H1 (cell line): ENCODE data around the gene FAM90A1. TPM values are rescaled to one million over a fixed set of nuclear protein-coding genes. Genes with fewer than 3 reads are reported as not detected.
"Not testable (repeated sequence)": the region's sequence is repeated elsewhere in the genome, so short reads cannot be mapped to it uniquely, and the experiment has no call there.

ENCODE experiments used
- CTCF ChIA-PET: fragments of 300-600 bp; sonication (Branson Sonifier 250); formaldehyde crosslinking; loops from one replicate; lab custom pipeline; 2021; ENCODE audit not compliant: partially characterized antibody; lab: Charles Lee
- POLR2A ChIA-PET: fragments of 300-600 bp; sonication (Branson Sonifier 250); formaldehyde crosslinking; loops from one replicate; lab custom pipeline; 2021; ENCODE audit warnings: inconsistent platforms; ENCODE audit not compliant: partially characterized antibody; lab: Charles Lee
- DNase-seq, 2 experiments: peaks; one replicate each; pipeline versions ENCODE4 v3.0.0 to v3.0.0-alpha.2; 2010 to 2022; ENCODE audit warnings: low spot score in 2 of 2, low read depth in 1 of 2, mixed read lengths in 1 of 2
- FAIRE-seq: peaks from 2 replicates; lab custom pipeline; 2011; peaks lifted over from hg19 to GRCh38; lab: Jason Lieb, UNC
- H2AFZ ChIP-seq: 2 replicates; pipeline ENCODE4 v1.8.1; 2012; ENCODE audit warnings: low read length, inconsistent platforms
- H2AK5ac ChIP-seq: 2 replicates; pipeline ENCODE4 v1.6.1; 2013; ENCODE audit warnings: low read depth, low read length
- H2BK120ac ChIP-seq: replicated peaks from 2 replicates; pipeline ENCODE3; 2013; ENCODE audit warnings: low read depth, low read length, inconsistent platforms
- H2BK12ac ChIP-seq: 2 replicates; pipeline ENCODE4 v1.6.1; 2013; ENCODE audit warnings: low read depth, low read length
- H2BK15ac ChIP-seq: 2 replicates; pipeline ENCODE4 v1.6.1; 2013; ENCODE audit warnings: low read length
- H2BK20ac ChIP-seq: 2 replicates; pipeline ENCODE4 v1.6.1; 2013; ENCODE audit warnings: low read length
- H2BK5ac ChIP-seq: 2 replicates; pipeline ENCODE4 v1.6.1; 2013; ENCODE audit warnings: low read depth, low read length
- H3K14ac ChIP-seq: 2 replicates; pipeline ENCODE4 v1.6.1; 2013; ENCODE audit warnings: inconsistent platforms; ENCODE audit not compliant: insufficient read length
- H3K18ac ChIP-seq: 2 replicates; pipeline ENCODE4 v1.6.1; 2013; ENCODE audit warnings: low read length; ENCODE audit errors: extremely low read depth
- H3K23ac ChIP-seq: 2 replicates; pipeline ENCODE4 v1.6.1; 2013; ENCODE audit warnings: inconsistent platforms; ENCODE audit not compliant: insufficient read length
- H3K23me2 ChIP-seq: 2 replicates; pipeline ENCODE4 v1.6.1; 2013; ENCODE audit warnings: low read depth, low read length
- H3K27ac ChIP-seq: 2 replicates; pipeline ENCODE4 v1.6.1; 2011; ENCODE audit warnings: low read depth, low read length, inconsistent platforms
- H3K27me3 ChIP-seq, 4 experiments: replicated peaks in 1 of 4; 1 replicate in 1 of 4; 2 replicates in 3 of 4; pipeline versions ENCODE4 v1.6.1 to v1.8.1; 2011 to 2013; ENCODE audit warnings: low read length in 3 of 4, mild to moderate bottlenecking in 3 of 4, inconsistent platforms in 2 of 4, mixed read lengths in 2 of 4, moderate library complexity in 1 of 4; ENCODE audit not compliant: control insufficient read depth in 3 of 4, insufficient read depth in 3 of 4; ENCODE audit errors: extremely low read depth in 1 of 4
- H3K36me3 ChIP-seq, 4 experiments: 2 replicates each; pipeline versions ENCODE4 v1.6.1 to v1.8.1; 2011 to 2013; ENCODE audit warnings: mild to moderate bottlenecking in 4 of 4, low read length in 3 of 4, moderate library complexity in 2 of 4, control low read depth in 1 of 4, inconsistent platforms in 1 of 4; ENCODE audit not compliant: insufficient read depth in 4 of 4, control insufficient read depth in 2 of 4
- H3K4ac ChIP-seq: replicated peaks from 2 replicates; pipeline ENCODE3; 2013; ENCODE audit warnings: low read length, low read depth, mixed read lengths, inconsistent platforms; ENCODE audit not compliant: insufficient read length
- H3K4me1 ChIP-seq, 4 experiments: replicated peaks in 1 of 4; 1 replicate in 1 of 4; 2 replicates in 3 of 4; pipeline versions ENCODE4 v1.6.1 to v1.8.1; 2011 to 2013; ENCODE audit warnings: low read length in 3 of 4, inconsistent platforms in 2 of 4, mixed read lengths in 1 of 4; ENCODE audit not compliant: insufficient read depth in 4 of 4, control insufficient read depth in 3 of 4
- H3K4me2 ChIP-seq, 2 experiments: 2 replicates each; pipeline versions ENCODE4 v1.6.1 to v1.8.1; 2011 to 2013; ENCODE audit warnings: low read depth in 2 of 2, low read length in 2 of 2, control low read depth in 1 of 2, inconsistent platforms in 1 of 2, mild to moderate bottlenecking in 1 of 2; ENCODE audit not compliant: insufficient read depth in 1 of 2
- H3K4me3 ChIP-seq, 4 experiments: fragments of 200-600, 300-600 bp in 1 of 4; sonication (generic), shearing (Covaris generic), sonication (Bioruptor Twin) in 1 of 4; 2 replicates each; pipeline versions ENCODE4 v1.5.1 to v1.8.1; 2011 to 2016; ENCODE audit warnings: low read length in 4 of 4, low read depth in 3 of 4, control low read depth in 2 of 4, inconsistent platforms in 2 of 4, mild to moderate bottlenecking in 2 of 4, mixed read lengths in 1 of 4, moderate library complexity in 1 of 4; ENCODE audit not compliant: insufficient read depth in 2 of 4; ENCODE audit errors: extremely low read depth in 1 of 4
- H3K56ac ChIP-seq: replicated peaks from 2 replicates; pipeline ENCODE3; 2013; ENCODE audit warnings: low read depth, mild to moderate bottlenecking, mixed read lengths, low read length, inconsistent platforms; ENCODE audit not compliant: insufficient read length
- H3K79me1 ChIP-seq: 2 replicates; pipeline ENCODE4 v1.6.1; 2013; ENCODE audit warnings: low read depth, low read length, control low read depth
- H3K79me2 ChIP-seq, 2 experiments: 2 replicates each; pipeline versions ENCODE4 v1.6.1 to v1.8.1; 2012 to 2013; ENCODE audit warnings: low read length in 2 of 2, mild to moderate bottlenecking in 2 of 2, inconsistent platforms in 1 of 2; ENCODE audit not compliant: insufficient read depth in 2 of 2, control insufficient read depth in 1 of 2
- H3K9ac ChIP-seq, 4 experiments: replicated peaks in 1 of 4; 1 replicate in 1 of 4; 2 replicates in 3 of 4; pipeline versions ENCODE4 v1.6.1 to v1.8.1; 2011 to 2013; ENCODE audit warnings: low read depth in 3 of 4, low read length in 3 of 4, control low read depth in 2 of 4, mild to moderate bottlenecking in 2 of 4, moderate library complexity in 2 of 4, inconsistent platforms in 1 of 4; ENCODE audit errors: extremely low read depth in 1 of 4
- H3K9me3 ChIP-seq, 2 experiments: 2 replicates each; pipeline versions ENCODE4 v1.6.1 to v1.8.1; 2012 to 2013; ENCODE audit warnings: mild to moderate bottlenecking in 2 of 2, moderate library complexity in 2 of 2, control low read depth in 1 of 2, inconsistent platforms in 1 of 2, low read depth in 1 of 2, low read length in 1 of 2, mixed read lengths in 1 of 2; ENCODE audit not compliant: insufficient read depth in 2 of 2
- H4K20me1 ChIP-seq, 2 experiments: replicated peaks in 1 of 2; 2 replicates each; pipeline versions ENCODE3 to v1.8.1; 2011 to 2013; ENCODE audit warnings: inconsistent platforms in 2 of 2, low read length in 2 of 2, mild to moderate bottlenecking in 1 of 2; ENCODE audit not compliant: insufficient read depth in 2 of 2, control insufficient read depth in 1 of 2
- H4K5ac ChIP-seq: 2 replicates; pipeline ENCODE4 v1.6.1; 2013; ENCODE audit warnings: low read length, low read depth, mixed read lengths, inconsistent platforms; ENCODE audit not compliant: insufficient read length
- H4K8ac ChIP-seq: 2 replicates; pipeline ENCODE4 v1.8.0; 2013; ENCODE audit warnings: mild to moderate bottlenecking, moderate library complexity, low read length, inconsistent platforms; ENCODE audit not compliant: insufficient read depth; ENCODE audit errors: extremely low read depth
- H4K91ac ChIP-seq: replicated peaks from 2 replicates; pipeline ENCODE3; 2013; ENCODE audit warnings: low read length, mixed read lengths, inconsistent platforms; ENCODE audit not compliant: insufficient read length
- WGBS, 2 experiments: shearing (Covaris generic) in 1 of 2; methylation state at CpG; one replicate each; pipeline versions ENCODE4 v1.1.6 to v1.1.7; 2013 to 2015; ENCODE audit warnings: low lambda C conversion rate in 2 of 2, mixed read lengths in 2 of 2, inconsistent platforms in 1 of 2, low coverage in 1 of 2, missing lambda C conversion rate in 1 of 2; ENCODE audit not compliant: insufficient replicate concordance in 2 of 2, insufficient coverage in 1 of 2, insufficient read length in 1 of 2; ENCODE audit errors: extremely low coverage in 1 of 2, missing lambda C conversion rate in 1 of 2; 5-methylcytosine and 5-hydroxymethylcytosine counted together
- polyA plus RNA-seq, 7 experiments: library from polyadenylated mRNA; depleted of rRNA in 3 of 7; stranded (reverse) in 5 of 7; unstranded in 2 of 7; fragments of >200 nt in 5 of 7; fragments of 200-250 nt in 2 of 7; gene quantifications; 1 replicate in 5 of 7; 2 replicates in 1 of 7; 4 replicates in 1 of 7; pipeline versions ENCODE4 v1.2.1 to v1.2.3, GENCODE V29; 2011 to 2013; ENCODE audit warnings: missing spikeins in 2 of 7, mixed read lengths in 2 of 7
- total RNA-seq: library from RNA; stranded (reverse); fragmentation: NEBNext Ultra II Directional; extraction: Animal tissue kit (Norgen Biotek cat#: 25700); gene quantifications from 2 replicates; pipeline ENCODE4 v1.2.1, GENCODE V29; 2021

FAM90A1 gene
- total and polyA plus RNA-seq, 2 of the 8 experiments (the other 6 are each of a cell fraction or from before 2014, with no cell fraction given) = 0.21 TPM; not detected in 1

DNA sequence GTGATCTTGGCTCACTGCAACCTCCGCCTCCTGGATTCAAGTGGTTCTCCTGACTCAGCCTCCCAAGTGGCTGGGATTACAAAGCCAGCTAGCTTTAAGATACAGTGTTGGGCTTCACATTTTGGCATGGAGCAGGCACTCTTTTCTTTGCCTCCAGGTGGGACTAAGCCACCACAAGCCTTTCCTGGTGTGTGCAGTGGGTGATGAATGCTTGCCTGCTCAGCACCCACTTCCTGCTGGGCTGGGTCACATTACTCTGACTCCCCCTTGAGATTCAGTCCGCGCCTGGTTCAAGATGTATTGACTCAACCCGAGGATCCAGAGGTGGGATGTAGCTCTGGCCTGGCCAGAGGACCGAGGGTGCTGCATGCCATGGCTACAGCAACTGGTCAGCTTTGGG lies 28.9 kb upstream of the FAM90A1 start:
- DNase-seq, H3K27ac ChIP-seq, H3K9ac ChIP-seq, H3K4me3 ChIP-seq, H2BK20ac ChIP-seq, H3K23ac ChIP-seq, H2BK15ac ChIP-seq, H3K79me1 ChIP-seq, H3K4me1 ChIP-seq, H4K20me1 ChIP-seq, H3K14ac ChIP-seq, H2BK5ac ChIP-seq, H2BK120ac ChIP-seq, H2BK12ac ChIP-seq, H2AFZ ChIP-seq, H3K18ac ChIP-seq, H2AK5ac ChIP-seq, H4K5ac ChIP-seq, H3K36me3 ChIP-seq, FAIRE-seq, H3K27me3 ChIP-seq, POLR2A ChIA-PET, H4K8ac ChIP-seq, H3K23me2 ChIP-seq, H3K4me2 ChIP-seq, CTCF ChIA-PET, H3K9me3 ChIP-seq, H3K4ac ChIP-seq, H4K91ac ChIP-seq, H3K56ac ChIP-seq, H3K79me2 ChIP-seq: not testable (repeated sequence)
- WGBS, 2 experiments = 68% methylated on average over 5 of the region's 5 CpGs; no CpG with 5 or more reads in 1 of the 2 experiments

DNA sequence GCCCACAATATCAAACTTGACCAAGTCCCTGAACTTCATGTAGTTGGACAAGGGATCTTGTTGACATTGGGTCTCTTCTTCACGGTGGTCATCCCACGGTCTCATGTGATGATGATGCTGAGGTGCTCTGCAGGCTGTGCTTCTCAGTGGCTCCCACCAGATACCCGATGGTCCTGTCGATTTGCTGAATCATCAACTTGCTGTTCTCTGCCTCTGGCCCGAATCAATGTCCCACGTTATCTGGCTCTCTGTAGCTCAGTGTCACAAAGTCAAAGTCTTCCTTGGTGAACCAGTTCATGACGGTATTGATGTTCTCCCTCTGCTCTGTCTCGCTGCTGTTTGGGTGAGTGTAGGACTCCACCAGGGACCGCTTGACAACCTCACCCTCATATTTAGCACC lies 27.3 kb upstream of the FAM90A1 start:
- H3K56ac ChIP-seq, H2BK12ac ChIP-seq, H2BK15ac ChIP-seq, H3K4me2 ChIP-seq, H3K9ac ChIP-seq, H3K27me3 ChIP-seq, H3K14ac ChIP-seq, H2BK120ac ChIP-seq, H3K18ac ChIP-seq, H4K8ac ChIP-seq, H3K4ac ChIP-seq, H3K23me2 ChIP-seq, H3K27ac ChIP-seq, H4K20me1 ChIP-seq, H3K9me3 ChIP-seq, H2BK20ac ChIP-seq, H3K79me1 ChIP-seq, H2BK5ac ChIP-seq, H3K4me3 ChIP-seq, FAIRE-seq, H4K91ac ChIP-seq, H3K79me2 ChIP-seq, POLR2A ChIA-PET, H4K5ac ChIP-seq, H2AFZ ChIP-seq, CTCF ChIA-PET, H3K4me1 ChIP-seq, H3K23ac ChIP-seq, H2AK5ac ChIP-seq, H3K36me3 ChIP-seq, DNase-seq: not testable (repeated sequence)
- WGBS, 2 experiments = 90% methylated on average over 9 of the region's 9 CpGs; no CpG with 5 or more reads in 1 of the 2 experiments
